ENCODE results near the gene HCFC1. TPM values are rescaled to one million over a fixed set of nuclear protein-coding genes. Genes with fewer than 3 reads are reported as not detected.

The HCFC1 gene
- total and polyA plus RNA-seq, 2 experiments from 2014 or later = 18.9 to 25.0 TPM

- Histone ChIP-seq H3K36me3 (replicated peaks; ENCODE audit: insufficient read depth, low read depth) (no peaks in the 10 kb centered on the region), H3K79me2 (peaks cover 63% of the 10 kb centered on the region), H3K27me3 (no peaks in the 10 kb centered on the region), H3K4me1 (ENCODE audit: insufficient read depth) (peaks cover 15% of the 10 kb centered on the region), H3K9me3 (ENCODE audit: low read depth) (no peaks in the 10 kb centered on the region), H3K27ac (no peak overlapping the region), H3K4me2 (peak overlapping the region; percentile 86), H2AFZ (no peak overlapping the region), H3K4me3 (no peak overlapping the region), H3K9me2 (replicated peaks; ENCODE audit: insufficient read depth) (no peaks in the 10 kb centered on the region), H4K20me1 (ENCODE audit: insufficient read depth, poor library complexity, severe bottlenecking) (peaks cover 53% of the 10 kb centered on the region)
- DNase-seq (ENCODE audit: low spot score) = no peak
- WGBS (ENCODE audit: low lambda C conversion rate, missing lambda C conversion rate) = 78% methylated on average over 16 of the region's 16 CpGs
- TF ChIP-seq CTCF (IDR thresholded peaks at IDR 0.05; ENCODE audit: poor library complexity) (no peak), EZH2phosphoT487 (IDR thresholded peaks at IDR 0.05; ENCODE audit: low read depth, severe bottlenecking, unreplicated experiment) (no peak), EZH2 (IDR thresholded peaks at IDR 0.05; ENCODE audit: borderline replicate concordance) (no peak)
Measured at GRCh38 chrX:153967536-153968224, 3.9 kb downstream of the HCFC1 start.

- Histone ChIP-seq H3K4me2 (peak overlapping the region; percentile 86), H3K4me1 (ENCODE audit: insufficient read depth) (peaks cover 15% of the 10 kb centered on the region), H2AFZ (no peak overlapping the region), H3K79me2 (peaks cover 63% of the 10 kb centered on the region), H3K27ac (no peak overlapping the region), H3K9me3 (ENCODE audit: low read depth) (no peaks in the 10 kb centered on the region), H3K4me3 (no peak overlapping the region), H3K36me3 (replicated peaks; ENCODE audit: insufficient read depth, low read depth) (no peaks in the 10 kb centered on the region), H3K9me2 (replicated peaks; ENCODE audit: insufficient read depth) (no peaks in the 10 kb centered on the region), H3K27me3 (no peaks in the 10 kb centered on the region), H4K20me1 (ENCODE audit: insufficient read depth, poor library complexity, severe bottlenecking) (peaks cover 53% of the 10 kb centered on the region)
- WGBS (ENCODE audit: low lambda C conversion rate, missing lambda C conversion rate) = 73% methylated on average over 14 of the region's 14 CpGs
- no peak for DNase-seq (ENCODE audit: low spot score)
- TF ChIP-seq EZH2 (IDR thresholded peaks at IDR 0.05; ENCODE audit: borderline replicate concordance) = no peak
- TF ChIP-seq EZH2phosphoT487 (IDR thresholded peaks at IDR 0.05; ENCODE audit: low read depth, severe bottlenecking, unreplicated experiment) = no peak
- no peak for TF ChIP-seq CTCF (IDR thresholded peaks at IDR 0.05; ENCODE audit: poor library complexity)
Measured at GRCh38 chrX:153966841-153967535, 4.6 kb downstream of the HCFC1 start.

GRCh38 chrX:153966283-153966688 is 5.3 kb downstream of the HCFC1 start:
- TF ChIP-seq EZH2phosphoT487 (IDR thresholded peaks at IDR 0.05; ENCODE audit: low read depth, severe bottlenecking, unreplicated experiment) (no peak), CTCF (IDR thresholded peaks at IDR 0.05; ENCODE audit: poor library complexity) (no peak), EZH2 (IDR thresholded peaks at IDR 0.05; ENCODE audit: borderline replicate concordance) (no peak)
- Histone ChIP-seq H3K27me3 (no peaks in the 10 kb centered on the region), H2AFZ (no peak overlapping the region), H3K79me2 (peaks cover 63% of the 10 kb centered on the region), H4K20me1 (ENCODE audit: insufficient read depth, poor library complexity, severe bottlenecking) (peaks cover 53% of the 10 kb centered on the region), H3K9me3 (ENCODE audit: low read depth) (no peaks in the 10 kb centered on the region), H3K4me2 (no peak overlapping the region), H3K4me1 (ENCODE audit: insufficient read depth) (peaks cover 15% of the 10 kb centered on the region), H3K27ac (no peak overlapping the region), H3K36me3 (replicated peaks; ENCODE audit: insufficient read depth, low read depth) (no peaks in the 10 kb centered on the region), H3K9me2 (replicated peaks; ENCODE audit: insufficient read depth) (no peaks in the 10 kb centered on the region), H3K4me3 (no peak overlapping the region)
- 89% methylated on average over 15 of the region's 15 CpGs for WGBS (ENCODE audit: low lambda C conversion rate, missing lambda C conversion rate)
- no peak for DNase-seq (ENCODE audit: low spot score)

All from hepatocyte (in vitro differentiated cells).